MCF 10A (cell line): ENCODE data around the gene PIP5KL1. TPM values are rescaled to one million over a fixed set of nuclear protein-coding genes. Genes with fewer than 3 reads are reported as not detected.

Experiments used
- BruUV-seq: library from RNA; stranded (reverse); fragments of 400-500 nt; replicated peaks from 2 replicates; lab custom pipeline; 2021; lab: Mats Ljungman, UMichigan
- CTCF ChIA-PET: fragments of 300-600 bp; sonication (Branson Sonifier 250); formaldehyde crosslinking; extraction: SDS; loops from one replicate; lab custom pipeline; 2021; ENCODE audit warnings: antibody characterized with exemption, inconsistent platforms; lab: Yijun Ruan, JAX
- POLR2A ChIA-PET: fragments of 300-600, 350-650 bp; sonication (Branson Sonifier 250); formaldehyde crosslinking; extraction: SDS; loops from one replicate; lab custom pipeline; 2020; ENCODE audit warnings: antibody characterized with exemption, inconsistent platforms; lab: Yijun Ruan, JAX
- DNase-seq: peaks from one replicate; pipeline ENCODE4 v3.0.0-alpha.2; 2018; ENCODE audit not compliant: unreplicated experiment
- H3K27ac Mint-ChIP-seq: one replicate; pipeline ENCODE4 v1.8.0; 2022; ENCODE audit warnings: mild to moderate bottlenecking, low read depth, mixed read lengths; ENCODE audit not compliant: unreplicated experiment
- H3K27me3 Mint-ChIP-seq: one replicate; pipeline ENCODE4 v1.8.0; 2022; ENCODE audit warnings: mixed read lengths; ENCODE audit not compliant: insufficient read depth, unreplicated experiment
- H3K36me3 Mint-ChIP-seq: one replicate; pipeline ENCODE4 v1.8.0; 2022; ENCODE audit warnings: mild to moderate bottlenecking, moderate library complexity, mixed read lengths; ENCODE audit not compliant: insufficient read depth, unreplicated experiment
- H3K4me1 Mint-ChIP-seq: one replicate; pipeline ENCODE4 v1.8.0; 2022; ENCODE audit warnings: mixed read lengths; ENCODE audit not compliant: insufficient read depth, unreplicated experiment
- H3K4me3 Mint-ChIP-seq: one replicate; pipeline ENCODE4 v1.8.0; 2022; ENCODE audit warnings: mild to moderate bottlenecking, moderate library complexity, mixed read lengths; ENCODE audit not compliant: unreplicated experiment
- H3K9me3 Mint-ChIP-seq: one replicate; pipeline ENCODE4 v1.8.0; 2022; ENCODE audit warnings: mixed read lengths; ENCODE audit not compliant: unreplicated experiment
- intact Hi-C: fragments of 100-400 bp; cut with micrococcal nuclease; formaldehyde crosslinking; loops from 2 replicates; pipeline ENCODE4 v1.14.1; 2022
- total RNA-seq: library from RNA; stranded (reverse); gene quantifications from 2 replicates; pipeline ENCODE4 v1.2.3, GENCODE V29; 2022
- TF ChIP-seq, protein P1 (sequence below): fragments of 200-600 bp; IDR thresholded peaks from one replicate; pipeline ENCODE4 v1.8.0; 2022; ENCODE audit warnings: antibody characterized with exemption, mild to moderate bottlenecking; ENCODE audit not compliant: unreplicated experiment

PIP5KL1 gene
- total RNA-seq, 1 experiment from 2014 or later, result 4.0 TPM

DNA sequence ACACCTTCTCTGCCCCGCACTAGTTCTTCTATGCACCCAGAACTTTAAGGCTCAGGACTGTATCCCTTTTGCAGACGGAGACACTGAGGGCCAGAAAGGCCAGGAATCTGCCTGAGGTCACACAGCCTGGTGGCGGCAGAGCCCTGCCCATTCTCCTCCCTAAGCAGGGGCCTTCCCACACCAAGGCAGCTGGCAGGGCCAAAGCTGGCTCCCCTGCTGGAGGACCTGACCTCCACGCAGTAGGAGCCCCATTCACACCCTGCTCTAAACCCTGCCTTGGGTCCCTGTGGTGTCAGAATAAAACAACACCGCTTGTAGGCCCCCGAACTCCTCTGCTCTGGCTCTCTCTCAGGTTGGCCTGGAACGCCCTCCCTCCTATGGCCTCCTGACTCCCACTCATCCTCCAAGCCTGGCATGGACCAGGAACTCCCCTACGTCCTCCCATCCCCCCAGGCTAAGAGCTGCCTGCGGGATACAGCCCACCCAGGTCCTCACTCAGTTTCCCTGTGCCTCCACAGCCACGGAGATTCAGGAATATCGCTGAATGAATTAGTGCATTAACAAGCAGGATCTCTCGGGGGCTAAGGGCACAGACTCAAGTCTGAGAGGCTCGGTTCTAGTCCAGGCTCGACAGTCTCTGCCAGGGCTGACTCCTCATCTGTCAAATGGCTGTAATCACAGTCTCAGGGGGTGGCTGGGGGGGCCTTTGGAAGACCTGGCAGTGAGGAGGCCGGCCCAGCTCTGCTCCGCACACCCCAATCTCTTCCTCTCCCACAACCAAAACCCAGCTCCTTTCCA is 34.0 kb downstream of the PIP5KL1 start:
- no peak overlapping the region for H3K27ac Mint-ChIP-seq
- CTCF ChIA-PET, result interaction anchor here (0.5 to 1.1 kb wide), 2 partner anchors 63 to 392 kb away, joined by 3 read pairs; no protein-coding TSS in a partner anchor
- POLR2A ChIA-PET, result interaction anchor here (0.6 kb wide), 1 partner anchor 445 kb away, joined by 3 read pairs; the partner anchor contains the start of genes LRSAM1 and RPL12
- H3K9me3 Mint-ChIP-seq, result no peaks in the 10 kb centered on the region
- H3K4me3 Mint-ChIP-seq, result no peak overlapping the region
- H3K27me3 Mint-ChIP-seq, result no peaks in the 10 kb centered on the region
- DNase-seq, result no peak
- peaks cover 33% of the 10 kb centered on the region for H3K36me3 Mint-ChIP-seq
- TF ChIP-seq, protein P1, sequence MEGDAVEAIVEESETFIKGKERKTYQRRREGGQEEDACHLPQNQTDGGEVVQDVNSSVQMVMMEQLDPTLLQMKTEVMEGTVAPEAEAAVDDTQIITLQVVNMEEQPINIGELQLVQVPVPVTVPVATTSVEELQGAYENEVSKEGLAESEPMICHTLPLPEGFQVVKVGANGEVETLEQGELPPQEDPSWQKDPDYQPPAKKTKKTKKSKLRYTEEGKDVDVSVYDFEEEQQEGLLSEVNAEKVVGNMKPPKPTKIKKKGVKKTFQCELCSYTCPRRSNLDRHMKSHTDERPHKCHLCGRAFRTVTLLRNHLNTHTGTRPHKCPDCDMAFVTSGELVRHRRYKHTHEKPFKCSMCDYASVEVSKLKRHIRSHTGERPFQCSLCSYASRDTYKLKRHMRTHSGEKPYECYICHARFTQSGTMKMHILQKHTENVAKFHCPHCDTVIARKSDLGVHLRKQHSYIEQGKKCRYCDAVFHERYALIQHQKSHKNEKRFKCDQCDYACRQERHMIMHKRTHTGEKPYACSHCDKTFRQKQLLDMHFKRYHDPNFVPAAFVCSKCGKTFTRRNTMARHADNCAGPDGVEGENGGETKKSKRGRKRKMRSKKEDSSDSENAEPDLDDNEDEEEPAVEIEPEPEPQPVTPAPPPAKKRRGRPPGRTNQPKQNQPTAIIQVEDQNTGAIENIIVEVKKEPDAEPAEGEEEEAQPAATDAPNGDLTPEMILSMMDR, result no peak
- peaks cover 10% of the 10 kb centered on the region for H3K4me1 Mint-ChIP-seq
- BruUV-seq, result no TSS peak
- intact Hi-C loops, result no loop called here

DNA sequence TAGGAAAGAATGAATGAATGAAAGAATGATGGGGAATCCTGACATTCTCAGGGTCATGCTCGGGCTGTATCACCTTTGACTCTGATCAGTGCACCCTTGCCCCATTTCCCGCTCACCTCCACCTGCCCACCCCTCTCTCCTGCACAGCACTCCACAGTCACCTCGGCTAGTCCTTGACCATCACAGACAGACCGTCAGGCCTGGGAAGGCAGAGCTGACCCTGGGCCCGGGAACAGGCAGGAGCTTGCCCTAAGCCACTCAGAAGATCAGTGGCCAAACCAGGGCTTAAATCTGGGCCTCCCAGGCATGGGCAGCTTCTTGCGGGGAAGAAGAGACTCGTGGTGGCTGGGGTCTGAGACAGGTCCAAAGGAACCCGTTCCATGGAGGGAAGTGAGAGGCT is 34.8 kb downstream of the PIP5KL1 start:
- H3K4me1 Mint-ChIP-seq, result peaks cover 10% of the 10 kb centered on the region
- BruUV-seq, result no TSS peak
- POLR2A ChIA-PET, result interaction anchor here (0.5 to 0.6 kb wide), 2 partner anchors 119 to 444 kb away, joined by 3 read pairs; partner anchors contain the start of genes LRSAM1 and RPL12

DNA sequence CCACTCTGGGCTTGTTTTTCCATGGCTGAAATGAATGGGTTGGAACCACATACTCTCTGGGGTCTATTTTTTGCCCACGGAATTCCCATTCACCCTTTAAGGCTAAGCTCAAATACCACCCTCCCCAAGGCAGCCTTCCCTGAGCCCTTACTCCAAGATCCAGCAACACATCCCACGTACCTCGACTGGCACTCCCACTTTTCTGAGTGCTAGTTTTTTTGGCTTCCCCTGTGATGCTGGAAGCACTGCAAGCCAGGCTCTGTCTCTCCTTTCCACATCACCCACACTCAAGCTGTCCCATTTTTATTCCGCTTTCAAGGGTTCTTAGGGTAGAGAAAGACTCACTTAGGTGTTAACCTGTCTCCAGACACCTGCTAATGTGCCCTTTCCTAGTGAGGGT is 37.2 kb downstream of the PIP5KL1 start:
- no TSS peak for BruUV-seq
- Mint-ChIP-seq H3K36me3 (peaks cover 36% of the 10 kb centered on the region), H3K27ac (no peak overlapping the region), H3K4me1 (peaks cover 7% of the 10 kb centered on the region), H3K4me3 (no peak overlapping the region), H3K9me3 (no peaks in the 10 kb centered on the region), H3K27me3 (no peaks in the 10 kb centered on the region)
- ChIA-PET POLR2A (no interaction called here), CTCF (interaction anchor here (0.7 to 1.4 kb wide), 2 partner anchors 24 to 40 kb away, joined by 3 read pairs; no protein-coding TSS in a partner anchor)
- intact Hi-C loops, result no loop called here
- TF ChIP-seq, protein P1, result no peak
- DNase-seq, result no peak

More for the DNA sequence above, 34.8 kb downstream of the PIP5KL1 start:
- H3K9me3 Mint-ChIP-seq, result no peaks in the 10 kb centered on the region
- no peak for DNase-seq
- H3K27me3 Mint-ChIP-seq, result no peaks in the 10 kb centered on the region
- TF ChIP-seq, protein P1, result no peak
- H3K36me3 Mint-ChIP-seq, result peaks cover 33% of the 10 kb centered on the region
- CTCF ChIA-PET, result interaction anchor here (1.1 kb wide), 1 partner anchor 391 kb away, joined by 3 read pairs; no protein-coding TSS in a partner anchor
- H3K4me3 Mint-ChIP-seq, result no peak overlapping the region
- intact Hi-C loops, result no loop called here
- no peak overlapping the region for H3K27ac Mint-ChIP-seq

DNA sequence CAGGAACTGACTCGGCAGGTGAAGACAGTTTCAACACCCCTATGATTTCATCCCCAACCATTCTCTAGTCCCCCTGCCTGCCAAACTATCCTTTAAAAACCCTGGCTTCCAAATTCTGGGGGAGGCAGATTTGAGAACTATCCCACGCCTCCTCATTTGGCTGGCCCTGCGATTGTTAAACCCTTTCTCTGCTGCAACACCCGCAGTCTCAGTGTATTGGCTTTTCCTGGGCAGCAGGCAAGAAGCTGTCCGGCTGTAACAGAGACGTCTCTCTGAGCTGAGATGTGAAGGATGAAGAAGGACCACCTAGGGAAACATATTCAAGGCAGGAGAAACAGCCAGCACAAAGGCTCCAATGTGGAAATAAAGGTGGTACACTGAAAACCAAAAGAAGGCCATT is 37.7 kb downstream of the PIP5KL1 start:
- no TSS peak for BruUV-seq
- no peak for DNase-seq
- H3K4me1 Mint-ChIP-seq, result peaks cover 6% of the 10 kb centered on the region
- CTCF ChIA-PET, result interaction anchor here (0.7 to 1.4 kb wide), 2 partner anchors 23 to 40 kb away, joined by 3 read pairs; no protein-coding TSS in a partner anchor
- no peak overlapping the region for H3K27ac Mint-ChIP-seq
- H3K4me3 Mint-ChIP-seq, result no peak overlapping the region
- H3K9me3 Mint-ChIP-seq, result no peaks in the 10 kb centered on the region
- TF ChIP-seq, protein P1, result no peak
- intact Hi-C loops, result no loop called here
- peaks cover 41% of the 10 kb centered on the region for H3K36me3 Mint-ChIP-seq
- H3K27me3 Mint-ChIP-seq, result no peaks in the 10 kb centered on the region
- POLR2A ChIA-PET, result no interaction called here
